Spinal cord (tissue), 10 donors: ENCODE measurements around the gene UPK1A. TPM values are rescaled to one million over a fixed set of nuclear protein-coding genes. Genes with fewer than 3 reads are reported as not detected.
"Not testable (repeated sequence)": the region's sequence is repeated elsewhere in the genome, so short reads cannot be mapped to it uniquely, and the experiment has no call there.

ENCODE experiments used
- DNase-seq, 6 donors: peaks; one replicate each; pipeline versions ENCODE4 v3.0.0 to v3.0.0-alpha.2; 2013 to 2015; ENCODE audit warnings: low spot score in 6 of 6, low read depth in 4 of 6
- H3K27ac ChIP-seq: one replicate; pipeline ENCODE4 v1.5.1; 2013; ENCODE audit warnings: low read depth, low read length, control low read depth
- H3K27me3 ChIP-seq: one replicate; pipeline ENCODE4 v1.6.1; 2013; ENCODE audit warnings: low read length; ENCODE audit not compliant: control insufficient read depth, insufficient read depth
- H3K36me3 ChIP-seq: one replicate; pipeline ENCODE4 v1.6.1; 2013; ENCODE audit warnings: low read length; ENCODE audit not compliant: control insufficient read depth, insufficient read depth
- H3K4me1 ChIP-seq: one replicate; pipeline ENCODE4 v1.6.1; 2013; ENCODE audit warnings: low read length; ENCODE audit not compliant: control insufficient read depth, insufficient read depth
- H3K4me3 ChIP-seq: one replicate; pipeline ENCODE4 v1.5.1; 2013; ENCODE audit warnings: low read depth, low read length, control low read depth
- H3K9me3 ChIP-seq: one replicate; pipeline ENCODE4 v1.6.1; 2013; ENCODE audit warnings: low read length; ENCODE audit not compliant: control insufficient read depth, insufficient read depth
- WGBS: methylation state at CpG from one replicate; pipeline ENCODE4 v1.1.5; 2013; ENCODE audit warnings: missing lambda C conversion rate; ENCODE audit not compliant: insufficient coverage; 5-methylcytosine and 5-hydroxymethylcytosine counted together
- polyA plus RNA-seq, 2 donors: library from polyadenylated mRNA; unstranded; fragments of 120-200 nt; gene quantifications; one replicate each; pipeline ENCODE4 v1.2.1, GENCODE V29; 2013; ENCODE audit not compliant: insufficient read length in 2 of 2
- total RNA-seq, 2 donors: library from RNA; depleted of rRNA in 1 of 2; stranded (reverse); fragments of 120-200 nt in 1 of 2; fragments of >200 nt in 1 of 2; gene quantifications; one replicate each; pipeline versions ENCODE4 v1.2.3 to v1.2.4, GENCODE V29; 2013 to 2014
- donor health status: healthy.

The UPK1A gene
- total and polyA plus RNA-seq, 4 donors = 0.21 TPM; not detected in 3

DNA sequence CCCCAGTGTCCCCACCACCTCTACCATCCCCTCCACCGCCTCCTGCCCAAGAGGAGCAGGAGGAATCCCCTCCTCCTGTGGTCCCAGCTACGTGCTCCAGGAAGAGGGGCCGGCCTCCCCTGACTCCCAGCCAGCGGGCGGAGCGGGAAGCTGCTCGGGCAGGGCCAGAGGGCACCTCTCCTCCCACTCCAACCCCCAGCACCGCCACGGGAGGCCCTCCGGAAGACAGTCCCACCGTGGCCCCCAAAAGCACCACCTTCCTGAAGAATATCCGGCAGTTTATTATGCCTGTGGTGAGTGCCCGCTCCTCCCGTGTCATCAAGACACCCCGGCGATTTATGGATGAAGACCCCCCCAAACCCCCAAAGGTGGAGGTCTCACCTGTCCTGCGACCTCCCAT lies 54.3 kb downstream of the UPK1A start:
- no peak overlapping the region for H3K27ac ChIP-seq
- 89% methylated on average over 15 of the region's 17 CpGs for WGBS
- no peak overlapping the region for H3K4me3 ChIP-seq
- H3K4me1 ChIP-seq = peaks cover 30% of the 10 kb centered on the region
- H3K9me3 ChIP-seq = no peaks in the 10 kb centered on the region
- peaks cover 66% of the 10 kb centered on the region for H3K36me3 ChIP-seq
- DNase-seq = no peak
- no peaks in the 10 kb centered on the region for H3K27me3 ChIP-seq

- H3K4me3 ChIP-seq = no peak overlapping the region
- DNase-seq = no peak
- H3K27me3 ChIP-seq = no peaks in the 10 kb centered on the region
- H3K36me3 ChIP-seq = peaks cover 73% of the 10 kb centered on the region
- H3K27ac ChIP-seq = no peak overlapping the region
- no peaks in the 10 kb centered on the region for H3K9me3 ChIP-seq
- peaks cover 22% of the 10 kb centered on the region for H3K4me1 ChIP-seq
- WGBS = 96% methylated on average over 15 of the region's 16 CpGs
These were observed 55.1 kb downstream of the UPK1A start for GRCh38 chr19:35721374-35721773.

- H3K27me3 ChIP-seq = no peaks in the 10 kb centered on the region
- H3K36me3 ChIP-seq = peaks cover 83% of the 10 kb centered on the region
- 96% methylated on average over 13 of the region's 14 CpGs for WGBS
- peaks cover 16% of the 10 kb centered on the region for H3K4me1 ChIP-seq
- H3K9me3 ChIP-seq = no peaks in the 10 kb centered on the region
- H3K4me3 ChIP-seq = no peak overlapping the region
- DNase-seq = no peak
- no peak overlapping the region for H3K27ac ChIP-seq
These were observed 56.1 kb downstream of the UPK1A start for GRCh38 chr19:35722461-35722860.

DNA sequence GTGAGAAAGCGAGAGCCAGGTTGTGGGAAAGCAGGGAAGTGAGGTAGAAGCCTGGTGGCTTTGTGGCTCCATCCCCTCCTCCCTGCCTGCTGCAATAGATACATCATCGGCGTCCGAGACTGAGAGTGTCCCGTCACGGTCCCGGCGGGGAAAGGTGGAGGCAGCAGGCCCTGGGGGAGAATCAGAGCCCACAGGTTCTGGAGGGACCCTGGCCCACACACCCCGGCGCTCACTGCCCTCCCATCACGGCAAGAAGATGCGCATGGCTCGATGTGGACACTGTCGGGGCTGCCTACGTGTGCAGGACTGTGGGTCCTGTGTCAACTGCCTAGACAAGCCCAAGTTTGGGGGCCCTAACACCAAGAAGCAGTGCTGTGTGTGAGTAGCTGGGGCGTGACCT lies 56.6 kb downstream of the UPK1A start:
- H3K36me3 ChIP-seq = peaks cover 87% of the 10 kb centered on the region
- WGBS = 100% methylated on average over 7 of the region's 16 CpGs

GRCh38 chr19:35723671-35724070 lies 57.4 kb downstream of the UPK1A start:
- H3K9me3 ChIP-seq = no peaks in the 10 kb centered on the region
- WGBS = 93% methylated on average over 24 of the region's 24 CpGs
- DNase-seq = no peak
- no peak overlapping the region for H3K4me3 ChIP-seq
- peaks cover 13% of the 10 kb centered on the region for H3K4me1 ChIP-seq
- peaks cover 95% of the 10 kb centered on the region for H3K36me3 ChIP-seq
- H3K27me3 ChIP-seq = no peaks in the 10 kb centered on the region
- no peak overlapping the region for H3K27ac ChIP-seq

More for the DNA sequence above, 56.6 kb downstream of the UPK1A start:
- H3K27ac ChIP-seq = no peak overlapping the region
- H3K4me3 ChIP-seq = no peak overlapping the region
- peaks cover 16% of the 10 kb centered on the region for H3K4me1 ChIP-seq
- no peaks in the 10 kb centered on the region for H3K27me3 ChIP-seq
- no peaks in the 10 kb centered on the region for H3K9me3 ChIP-seq
- no peak for DNase-seq

DNA sequence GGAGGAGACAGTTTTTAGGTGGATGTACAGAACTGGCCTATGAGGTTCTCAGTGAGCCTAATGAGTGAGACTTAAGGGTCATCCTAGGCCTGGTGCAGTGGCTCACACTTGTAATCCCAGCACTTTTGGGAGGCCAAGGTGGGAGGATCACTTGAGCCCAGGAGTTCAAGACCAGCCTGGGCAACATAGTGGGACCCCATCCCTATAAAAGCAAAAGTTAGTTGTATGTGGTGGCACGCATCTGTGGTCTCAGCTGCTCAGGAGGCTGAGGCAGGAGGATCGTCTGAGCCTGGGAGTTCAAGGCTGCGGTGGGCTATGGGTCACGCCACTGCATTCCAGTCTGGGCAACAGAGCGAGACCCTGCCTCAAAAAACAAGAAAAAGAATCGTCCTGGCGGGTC lies 57.8 kb downstream of the UPK1A start:
- not testable (repeated sequence) for H3K27me3 ChIP-seq, H3K4me3 ChIP-seq, DNase-seq, H3K9me3 ChIP-seq, H3K4me1 ChIP-seq, H3K27ac ChIP-seq
- 97% methylated on average over 7 of the region's 7 CpGs for WGBS
- peaks cover 98% of the 10 kb centered on the region for H3K36me3 ChIP-seq

DNA sequence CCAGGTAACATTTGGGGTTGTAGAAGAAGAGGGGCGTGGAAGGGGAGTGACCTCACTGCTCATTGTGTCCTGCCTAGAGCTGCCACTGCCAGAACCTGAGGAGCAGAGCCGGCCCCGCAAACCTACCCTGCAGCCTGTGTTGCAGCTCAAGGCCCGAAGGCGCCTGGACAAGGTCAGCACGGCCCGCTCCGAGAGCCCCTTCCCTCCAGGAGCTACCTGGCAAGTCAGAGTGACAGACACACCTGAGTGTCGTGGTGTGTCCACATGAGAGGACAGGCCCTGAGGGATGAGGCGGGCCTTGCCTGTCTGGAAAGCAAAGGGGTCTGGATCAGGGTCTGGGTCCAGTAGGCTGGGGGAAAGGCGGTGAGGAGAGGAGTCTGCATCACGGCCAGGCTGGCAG lies 58.2 kb downstream of the UPK1A start:
- H3K27ac ChIP-seq = no peak overlapping the region
- no peak overlapping the region for H3K4me3 ChIP-seq
- no peaks in the 10 kb centered on the region for H3K9me3 ChIP-seq
- peaks cover 98% of the 10 kb centered on the region for H3K36me3 ChIP-seq
- no peaks in the 10 kb centered on the region for H3K27me3 ChIP-seq
- peaks cover 4% of the 10 kb centered on the region for H3K4me1 ChIP-seq
- DNase-seq = no peak
- WGBS = 96% methylated on average over 11 of the region's 12 CpGs

DNA sequence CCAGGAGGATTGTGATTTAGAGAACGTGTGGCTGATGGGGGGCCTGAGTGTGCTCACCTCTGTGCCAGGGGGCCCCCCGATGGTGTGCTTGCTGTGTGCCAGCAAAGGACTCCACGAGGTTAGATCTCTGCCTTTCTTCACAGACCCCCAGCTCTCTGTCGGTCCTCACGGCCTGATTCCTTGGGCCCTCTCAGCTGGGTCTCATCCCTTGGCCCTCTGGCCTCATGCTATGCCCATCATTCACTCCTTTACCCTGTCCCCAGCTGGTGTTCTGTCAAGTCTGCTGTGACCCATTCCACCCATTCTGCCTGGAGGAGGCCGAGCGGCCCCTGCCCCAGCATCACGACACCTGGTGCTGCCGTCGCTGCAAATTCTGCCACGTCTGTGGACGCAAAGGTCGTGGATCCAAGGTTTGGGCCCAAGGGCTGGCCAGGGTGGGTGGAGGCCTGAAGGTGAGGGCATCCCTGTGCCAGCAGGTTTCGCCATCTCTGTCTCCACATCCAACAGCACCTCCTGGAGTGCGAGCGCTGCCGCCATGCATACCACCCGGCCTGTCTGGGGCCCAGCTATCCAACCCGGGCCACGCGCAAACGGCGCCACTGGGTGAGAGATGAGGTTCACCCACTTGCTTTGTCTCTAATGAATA lies 59.0 kb downstream of the UPK1A start:
- no peak for DNase-seq
- H3K9me3 ChIP-seq = no peaks in the 10 kb centered on the region
- no peak overlapping the region for H3K27ac ChIP-seq
- no peaks in the 10 kb centered on the region for H3K4me1 ChIP-seq
- peaks cover 98% of the 10 kb centered on the region for H3K36me3 ChIP-seq
- H3K27me3 ChIP-seq = no peaks in the 10 kb centered on the region
- H3K4me3 ChIP-seq = no peak overlapping the region
- WGBS = 97% methylated on average over 14 of the region's 23 CpGs

DNA sequence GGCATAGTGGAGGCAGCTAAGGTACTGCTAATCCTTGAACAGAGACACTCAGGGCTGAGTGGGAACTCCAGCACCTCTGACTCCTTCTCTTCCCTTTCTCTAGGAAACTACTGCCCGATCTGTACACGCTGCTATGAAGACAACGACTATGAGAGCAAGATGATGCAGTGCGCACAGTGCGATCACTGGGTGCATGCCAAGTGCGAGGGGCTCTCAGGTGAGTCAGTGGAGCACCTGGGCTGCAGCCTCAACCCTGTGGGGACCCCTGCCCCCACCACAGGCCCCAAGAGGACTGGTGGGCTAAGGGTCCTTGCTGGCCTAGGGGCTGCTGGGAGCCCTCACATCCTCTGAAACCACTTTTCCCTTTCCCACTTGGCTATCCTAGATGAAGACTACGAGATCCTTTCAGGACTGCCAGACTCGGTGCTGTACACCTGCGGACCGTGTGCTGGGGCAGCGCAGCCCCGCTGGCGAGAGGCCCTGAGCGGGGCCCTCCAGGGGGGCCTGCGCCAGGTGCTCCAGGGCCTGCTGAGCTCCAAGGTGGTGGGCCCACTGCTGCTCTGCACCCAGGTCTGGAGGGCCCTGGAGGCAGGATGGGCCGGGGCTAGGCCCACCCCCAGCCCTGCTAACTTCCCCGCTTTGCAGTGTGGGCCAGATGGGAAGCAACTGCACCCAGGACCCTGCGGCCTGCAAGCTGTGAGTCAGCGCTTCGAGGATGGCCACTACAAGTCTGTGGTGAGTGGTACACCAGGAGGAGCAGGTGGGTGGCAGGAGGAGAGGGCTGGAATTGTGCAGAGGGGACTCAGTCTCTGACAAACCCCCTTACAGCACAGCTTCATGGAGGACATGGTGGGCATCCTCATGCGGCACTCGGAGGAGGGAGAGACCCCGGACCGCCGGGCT lies 61.0 kb downstream of the UPK1A start:
- H3K4me1 ChIP-seq = no peaks in the 10 kb centered on the region
- H3K27ac ChIP-seq = no peak overlapping the region
- no peaks in the 10 kb centered on the region for H3K27me3 ChIP-seq
- no peak overlapping the region for H3K4me3 ChIP-seq
- DNase-seq = no peak
- H3K9me3 ChIP-seq = no peaks in the 10 kb centered on the region
- peaks cover 99% of the 10 kb centered on the region for H3K36me3 ChIP-seq
- WGBS = 98% methylated on average over 24 of the region's 25 CpGs
